AG10803 (cell line): ENCODE results near the gene MTHFD2L.
A peak's percentile ranks its signal among the peaks of the same experiment; 100 is the strongest.

Experiments used
- DNase-seq: peaks from one replicate; pipeline ENCODE4 v3.0.0; 2010; ENCODE audit warnings: low read depth
- H3K4me3 ChIP-seq: 2 replicates; pipeline ENCODE4 v1.5.1; 2011; ENCODE audit warnings: mild to moderate bottlenecking, low read length, control low read depth
- CTCF ChIP-seq: conservative IDR thresholded peaks from 2 replicates; pipeline ENCODE4 v1.5.1; 2011; ENCODE audit warnings: mild to moderate bottlenecking, low read length, control low read depth, inconsistent platforms

MTHFD2L gene

GRCh38 chr4:74266081-74266480, 108.2 kb downstream of the MTHFD2L start:
- TF ChIP-seq CTCF: no peak
- no peak overlapping the region for H3K4me3 ChIP-seq
- DNase-seq: no peak

- peak; percentile 54 for DNase-seq
- H3K4me3 ChIP-seq: no peak overlapping the region
- no peak for TF ChIP-seq CTCF
These were observed 110.2 kb downstream of the MTHFD2L start for GRCh38 chr4:74267998-74268606.

GRCh38 chr4:74268643-74269042, 110.7 kb downstream of the MTHFD2L start:
- H3K4me3 ChIP-seq: no peak overlapping the region
- no peak for DNase-seq
- no peak for TF ChIP-seq CTCF

GRCh38 chr4:74278490-74278889, 120.6 kb downstream of the MTHFD2L start:
- no peak for TF ChIP-seq CTCF
- no peak for DNase-seq
- H3K4me3 ChIP-seq: no peak overlapping the region

- no peak for TF ChIP-seq CTCF
These were observed 121.8 kb downstream of the MTHFD2L start for GRCh38 chr4:74279716-74280115.

GRCh38 chr4:74282926-74283325, 125.0 kb downstream of the MTHFD2L start:
- DNase-seq: no peak
- H3K4me3 ChIP-seq: no peak overlapping the region
- TF ChIP-seq CTCF: no peak

More at GRCh38 chr4:74279716-74280115, 121.8 kb downstream of the MTHFD2L start:
- DNase-seq: no peak
- no peak overlapping the region for H3K4me3 ChIP-seq

- TF ChIP-seq CTCF: no peak
- H3K4me3 ChIP-seq: no peak overlapping the region
- peak; percentile 52 for DNase-seq
These were observed 125.7 kb downstream of the MTHFD2L start for GRCh38 chr4:74283614-74284013.
